GM18870 (cell line): ENCODE results near the gene FADD.

Experiments
- ATAC-seq: cut with Tn5 transposase; IDR thresholded peaks from one replicate; pipeline ENCODE4 v1.9.1; 2021; ENCODE audit warnings: moderate library complexity; ENCODE audit not compliant: unreplicated experiment

FADD gene

GRCh38 chr11:70202920-70203750 is at the start of gene FADD:
FADD (plus strand) TSS chr11:70203296; CDS start chr11:70203460, 164 bp downstream.
- ATAC-seq, result peak; percentile 48

GRCh38 chr11:70155386-70155785 is 47.7 kb upstream of the FADD start:
- ATAC-seq, result no peak

GRCh38 chr11:70156291-70157037 is 46.6 kb upstream of the FADD start:
- no peak for ATAC-seq

- no peak for ATAC-seq
Measured at GRCh38 chr11:70158201-70158600, 44.9 kb upstream of the FADD start.

GRCh38 chr11:70158757-70159389 is 44.2 kb upstream of the FADD start:
- ATAC-seq, result no peak

- ATAC-seq, result no peak
Measured at GRCh38 chr11:70159627-70160570, 43.2 kb upstream of the FADD start.

GRCh38 chr11:70161043-70161625 is 42.0 kb upstream of the FADD start:
- no peak for ATAC-seq

GRCh38 chr11:70164705-70165104 is 38.4 kb upstream of the FADD start:
- ATAC-seq, result no peak

GRCh38 chr11:70167120-70167519 is 36.0 kb upstream of the FADD start:
- ATAC-seq, result no peak

GRCh38 chr11:70167723-70168404 is 35.2 kb upstream of the FADD start:
- no peak for ATAC-seq

GRCh38 chr11:70168405-70168754 is 34.7 kb upstream of the FADD start:
- ATAC-seq, result no peak

GRCh38 chr11:70169127-70169526 is 34.0 kb upstream of the FADD start:
- no peak for ATAC-seq

GRCh38 chr11:70169632-70170031 is 33.5 kb upstream of the FADD start:
- ATAC-seq, result no peak

- ATAC-seq, result no peak
Measured at GRCh38 chr11:70170596-70171210, 32.4 kb upstream of the FADD start.

GRCh38 chr11:70173018-70173417 is 30.1 kb upstream of the FADD start:
- no peak for ATAC-seq

GRCh38 chr11:70174547-70175235 is 28.4 kb upstream of the FADD start:
- no peak for ATAC-seq

GRCh38 chr11:70175236-70175698 is 27.8 kb upstream of the FADD start:
- no peak for ATAC-seq

GRCh38 chr11:70176940-70177689 is 26.0 kb upstream of the FADD start:
- ATAC-seq, result no peak
